Nephron progenitor cell (in vitro differentiated cells): ENCODE results near the gene RGL1.

Experiments used
- DNase-seq: peaks from one replicate; pipeline ENCODE4 v3.0.0; 2021
- H3K27ac Mint-ChIP-seq: 2 replicates; pipeline ENCODE4 v1.8.0; 2021; ENCODE audit warnings: mild to moderate bottlenecking, moderate library complexity, mixed read lengths
- H3K27me3 Mint-ChIP-seq: 2 replicates; pipeline ENCODE4 v1.8.0; 2021; ENCODE audit warnings: mild to moderate bottlenecking, low read depth, mixed read lengths; ENCODE audit not compliant: poor library complexity
- H3K36me3 Mint-ChIP-seq: 2 replicates; pipeline ENCODE4 v1.8.0; 2021; ENCODE audit warnings: low read depth, mixed read lengths
- H3K4me1 Mint-ChIP-seq: 2 replicates; pipeline ENCODE4 v1.8.0; 2021; ENCODE audit warnings: mixed read lengths
- H3K4me3 Mint-ChIP-seq: 2 replicates; pipeline ENCODE4 v1.8.0; 2021; ENCODE audit warnings: mild to moderate bottlenecking, moderate library complexity, mixed read lengths
- H3K9me3 Mint-ChIP-seq: 2 replicates; pipeline ENCODE4 v1.8.0; 2021; ENCODE audit warnings: mild to moderate bottlenecking, moderate library complexity, mixed read lengths
- CTCF ChIP-seq: fragments of 200-600 bp; sonication (generic); IDR thresholded peaks from 2 replicates; pipeline ENCODE4 v1.5.0; 2021; ENCODE audit warnings: antibody characterized with exemption

RGL1 gene

GRCh38 chr1:183913567-183913993 lies 108.7 kb downstream of the RGL1 start:
- DNase-seq, result no peak
- Mint-ChIP-seq H3K27me3 (no peaks in the 10 kb centered on the region), H3K4me1 (peaks cover 15% of the 10 kb centered on the region), H3K36me3 (peaks cover 38% of the 10 kb centered on the region), H3K27ac (no peak overlapping the region), H3K4me3 (no peak overlapping the region), H3K9me3 (no peaks in the 10 kb centered on the region)
- no peak for TF ChIP-seq CTCF

- Mint-ChIP-seq H3K36me3 (peaks cover 32% of the 10 kb centered on the region), H3K27me3 (no peaks in the 10 kb centered on the region), H3K27ac (no peak overlapping the region), H3K4me1 (peaks cover 17% of the 10 kb centered on the region), H3K4me3 (no peak overlapping the region), H3K9me3 (no peaks in the 10 kb centered on the region)
- no peak for DNase-seq
- TF ChIP-seq CTCF, result no peak
Observed at GRCh38 chr1:183914276-183914675, 109.4 kb downstream of the RGL1 start.

GRCh38 chr1:183914891-183915290 lies 110.0 kb downstream of the RGL1 start:
- TF ChIP-seq CTCF, result no peak
- Mint-ChIP-seq H3K36me3 (peaks cover 25% of the 10 kb centered on the region), H3K27me3 (no peaks in the 10 kb centered on the region), H3K4me1 (peaks cover 22% of the 10 kb centered on the region), H3K9me3 (no peaks in the 10 kb centered on the region), H3K4me3 (no peak overlapping the region), H3K27ac (no peak overlapping the region)
- DNase-seq, result no peak

- H3K27me3 Mint-ChIP-seq, result no peaks in the 10 kb centered on the region
- peak; percentile 69 for DNase-seq
- H3K4me3 Mint-ChIP-seq, result no peak overlapping the region
- peaks cover 22% of the 10 kb centered on the region for H3K4me1 Mint-ChIP-seq
- H3K27ac Mint-ChIP-seq, result no peak overlapping the region
- H3K36me3 Mint-ChIP-seq, result peaks cover 16% of the 10 kb centered on the region
- H3K9me3 Mint-ChIP-seq, result no peaks in the 10 kb centered on the region
- peak; percentile 81 for TF ChIP-seq CTCF
Observed at GRCh38 chr1:183915625-183916510, 110.9 kb downstream of the RGL1 start.

- Mint-ChIP-seq H3K4me1 (peaks cover 22% of the 10 kb centered on the region), H3K36me3 (peaks cover 14% of the 10 kb centered on the region), H3K4me3 (no peak overlapping the region), H3K27ac (no peak overlapping the region), H3K27me3 (no peaks in the 10 kb centered on the region), H3K9me3 (no peaks in the 10 kb centered on the region)
- DNase-seq, result no peak
- TF ChIP-seq CTCF, result no peak
Observed at GRCh38 chr1:183916574-183916973, 111.7 kb downstream of the RGL1 start.

GRCh38 chr1:183918589-183918988 lies 113.7 kb downstream of the RGL1 start:
- DNase-seq, result no peak
- H3K27me3 Mint-ChIP-seq, result no peaks in the 10 kb centered on the region
- H3K4me1 Mint-ChIP-seq, result peaks cover 22% of the 10 kb centered on the region
- TF ChIP-seq CTCF, result no peak
- H3K27ac Mint-ChIP-seq, result no peak overlapping the region
- no peaks in the 10 kb centered on the region for H3K9me3 Mint-ChIP-seq
- no peak overlapping the region for H3K4me3 Mint-ChIP-seq
- H3K36me3 Mint-ChIP-seq, result peaks cover 9% of the 10 kb centered on the region
